Measurements from ENCODE around the gene TRPV2.

The TRPV2 gene

DNA sequence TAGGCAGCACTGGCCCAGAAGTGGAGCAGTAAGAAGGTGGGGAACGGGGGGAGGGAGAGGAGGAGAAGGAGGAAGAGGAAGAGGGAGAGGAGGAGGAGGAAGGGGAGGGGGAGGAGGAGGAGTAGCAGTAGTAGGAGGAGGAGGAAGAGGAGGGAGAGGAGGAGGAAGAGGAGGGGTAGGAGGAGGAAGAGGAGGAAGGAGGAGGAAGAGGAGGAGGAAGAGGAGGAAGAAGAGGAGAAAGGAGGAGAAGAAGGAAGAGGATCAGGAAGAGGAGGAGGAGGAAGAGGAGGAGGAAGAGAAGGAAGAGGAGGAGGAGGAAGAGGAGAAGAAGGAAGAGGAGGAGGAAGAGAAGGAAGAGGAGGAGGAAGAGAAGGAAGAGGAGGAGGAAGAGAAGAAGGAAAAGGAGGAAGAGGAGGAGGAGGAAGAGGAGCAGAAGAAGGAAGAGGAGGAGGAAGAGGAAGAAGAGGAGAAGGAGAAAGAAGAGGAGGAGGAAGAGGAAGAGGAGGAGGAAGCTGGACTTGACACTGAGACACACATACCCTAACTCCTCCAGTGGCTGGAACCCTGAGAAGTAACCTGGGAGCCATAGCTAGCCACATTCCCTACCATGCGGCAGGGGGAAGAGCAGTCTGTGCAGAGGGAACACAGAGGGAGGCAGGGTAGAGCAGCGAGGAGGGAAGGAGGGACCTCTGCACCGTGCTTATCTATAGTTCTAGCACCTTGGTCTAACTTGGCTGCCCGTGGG lies 40.8 kb downstream of the TRPV2 start:
- DNase-seq (ENCODE audit: low read depth in 2 of 2) = no peak

DNA sequence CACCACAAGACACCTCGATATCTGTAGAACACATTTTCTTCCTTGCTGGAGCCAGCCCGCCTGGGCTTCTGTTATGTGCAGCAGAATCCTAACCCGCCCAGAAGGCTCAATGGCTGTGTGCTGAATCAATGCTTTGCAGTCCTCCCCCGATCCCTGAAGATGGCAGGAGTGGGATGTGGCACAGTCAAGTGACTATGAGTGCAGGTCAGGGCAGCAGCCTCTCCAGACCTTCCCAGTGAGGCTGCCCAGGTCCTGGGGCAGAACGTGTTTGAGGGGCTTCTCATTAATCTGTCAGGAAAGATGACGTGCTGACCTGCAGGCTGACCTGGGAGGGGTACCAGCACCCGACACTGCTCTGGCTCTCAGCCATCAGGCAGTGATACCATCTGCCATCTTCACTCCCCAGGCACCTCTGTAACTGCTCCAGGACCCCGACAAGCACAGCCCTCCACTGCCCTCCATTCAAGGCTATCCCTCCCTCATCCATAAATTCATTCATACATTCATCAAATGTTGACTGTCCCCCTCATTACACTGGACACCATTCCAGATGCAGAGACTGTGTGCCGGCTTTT lies 41.5 kb downstream of the TRPV2 start:
- no peak for DNase-seq (ENCODE audit: low read depth in 2 of 2)

DNA sequence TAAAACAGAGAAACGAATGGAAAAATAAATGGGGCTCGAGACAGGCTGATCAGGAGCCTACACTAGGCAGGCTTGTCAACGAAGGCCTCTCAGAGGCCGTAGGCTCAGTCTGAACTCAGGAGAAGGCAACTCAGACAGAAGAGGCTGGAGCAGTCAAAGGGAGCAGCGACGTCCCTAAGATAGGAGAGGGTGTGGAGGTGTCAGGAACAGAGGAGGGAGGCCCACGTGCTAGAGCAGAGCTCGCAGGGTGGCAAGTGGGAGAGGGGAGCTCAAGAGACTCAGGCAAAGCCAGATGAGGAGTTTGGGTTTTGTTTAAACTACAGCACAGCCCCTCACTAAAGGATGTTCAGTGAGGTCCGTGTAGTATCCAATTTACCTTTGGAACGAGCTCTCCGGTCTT lies 43.9 kb downstream of the TRPV2 start:
- no peak for DNase-seq (ENCODE audit: low read depth in 2 of 2)

DNA sequence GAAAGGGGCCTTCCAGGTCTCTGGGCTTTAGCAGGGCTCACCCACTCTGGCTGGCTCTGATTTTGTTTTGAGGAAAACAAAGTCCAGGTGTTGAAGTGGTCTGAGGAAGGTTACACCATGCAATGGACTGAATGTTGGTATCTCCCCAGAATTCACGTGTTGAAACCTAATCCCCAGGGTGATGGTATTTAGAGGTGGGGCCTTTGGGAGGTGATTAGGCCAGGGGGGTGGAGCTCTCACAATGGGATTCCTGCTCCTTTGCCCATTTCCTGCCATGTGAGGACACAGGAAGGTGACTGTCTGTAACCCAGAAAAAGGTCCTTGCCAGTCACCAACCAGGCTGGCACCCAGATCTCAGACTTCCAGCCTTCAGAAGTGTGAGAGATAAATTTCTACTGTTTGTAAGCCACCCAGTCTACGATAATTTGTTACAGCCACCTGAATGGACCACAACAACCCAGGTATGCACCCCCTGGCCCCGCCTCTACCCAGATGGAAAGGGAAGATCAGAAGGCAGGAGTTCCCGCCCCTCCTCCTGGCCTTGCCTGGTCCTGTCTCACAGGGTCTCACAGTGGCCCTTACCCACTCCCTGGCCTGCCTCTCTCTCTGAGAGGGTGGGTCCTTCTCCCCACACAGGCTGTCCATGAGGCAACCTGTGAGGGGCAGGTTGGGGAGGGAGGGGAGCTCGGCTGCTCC lies 44.6 kb downstream of the TRPV2 start:
- no peak for DNase-seq (ENCODE audit: low read depth in 2 of 2)

DNA sequence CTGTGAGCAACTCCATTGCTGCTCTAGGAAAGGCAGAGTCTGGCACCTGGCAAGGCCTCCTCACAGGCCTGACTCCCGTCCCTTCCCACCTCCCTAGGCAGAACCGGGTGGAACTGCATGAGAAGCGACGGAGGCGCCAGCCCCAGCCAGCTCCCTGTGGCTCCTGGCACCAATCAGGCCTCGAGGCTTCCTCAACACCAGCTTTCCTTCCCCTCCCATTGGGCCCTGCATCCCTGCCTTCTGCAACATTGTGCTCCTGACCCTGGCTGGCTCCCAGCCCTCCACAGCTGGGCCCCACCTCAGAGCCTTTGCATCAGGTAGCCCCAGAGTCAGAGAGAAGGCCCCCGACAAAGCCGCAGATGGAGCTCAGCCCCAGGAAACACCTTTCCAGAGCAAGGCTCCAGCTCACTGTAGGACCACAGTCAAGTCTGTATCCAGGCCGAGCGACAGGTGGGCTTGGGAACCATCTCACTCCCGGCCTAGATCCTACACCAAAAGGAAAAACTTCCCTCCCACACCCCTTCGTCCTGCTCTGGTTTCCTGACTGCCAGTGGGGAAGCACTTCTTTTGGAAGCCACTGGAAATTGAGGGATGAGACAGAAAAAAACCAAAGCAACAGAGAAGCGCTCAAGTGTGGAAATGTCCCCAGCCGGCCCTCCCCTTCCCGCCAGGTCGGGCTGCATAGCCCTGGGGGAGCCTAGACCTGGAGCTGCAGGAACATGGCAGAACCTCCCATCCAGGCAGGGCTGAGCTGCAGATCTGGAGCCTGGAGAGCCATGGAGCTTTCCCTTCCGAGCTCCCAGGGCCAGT lies 45.6 kb downstream of the TRPV2 start:
- DNase-seq (ENCODE audit: low read depth in 2 of 2) = no peak

DNA sequence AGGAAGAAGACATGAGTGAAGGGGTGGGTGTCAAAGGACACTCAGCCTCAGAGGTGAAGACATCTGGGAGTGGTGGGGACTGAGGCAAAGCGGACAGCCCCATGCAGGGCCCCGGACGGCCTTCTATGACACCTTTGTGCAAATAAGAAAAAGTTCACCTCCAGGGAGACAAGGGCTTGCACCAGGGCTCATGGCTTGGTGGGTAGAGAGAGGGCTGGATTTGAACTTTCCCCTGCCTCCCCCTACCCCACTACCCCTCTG lies 46.2 kb downstream of the TRPV2 start:
- no peak for DNase-seq (ENCODE audit: low read depth in 2 of 2)

DNA sequence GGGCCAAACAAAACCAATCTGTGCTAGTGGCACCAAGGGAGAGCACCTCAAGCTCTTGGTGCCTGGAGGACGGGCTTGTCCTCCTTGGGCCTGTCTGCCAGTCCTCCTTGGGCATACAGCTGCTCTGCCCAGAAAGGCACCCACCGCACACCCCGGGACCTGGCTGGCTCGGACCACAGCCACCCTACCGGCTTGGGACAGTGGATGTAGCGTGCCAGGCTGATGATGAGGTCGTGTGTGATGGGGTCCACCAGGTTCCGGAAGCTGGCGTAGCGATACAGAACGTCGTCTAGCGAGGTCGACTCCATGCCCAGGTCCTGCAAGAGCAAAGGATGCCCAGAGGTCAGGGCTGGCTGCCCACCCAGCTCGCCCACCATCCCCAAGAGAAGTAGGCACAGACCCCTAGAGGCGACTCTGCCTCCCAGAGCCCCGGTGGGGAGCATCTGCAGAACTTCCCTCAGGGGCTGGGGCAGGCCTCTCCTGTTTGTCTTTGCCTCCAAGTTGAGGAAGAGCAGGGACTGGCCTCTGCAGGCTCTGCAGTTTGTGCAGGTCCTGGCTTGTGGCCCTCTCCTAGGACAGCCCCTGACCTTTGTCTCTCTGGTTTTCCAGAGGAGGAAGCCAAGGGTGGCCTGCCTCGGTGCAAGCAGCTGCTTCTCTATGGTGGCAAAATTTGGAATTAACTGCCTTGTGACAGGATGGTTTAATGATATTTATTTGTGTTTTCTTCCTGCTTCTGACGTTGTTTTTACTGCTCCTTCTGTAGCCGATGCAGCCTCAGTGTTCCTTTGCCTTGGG lies 46.9 kb downstream of the TRPV2 start:
- DNase-seq (ENCODE audit: low read depth in 2 of 2) = no peak

DNA sequence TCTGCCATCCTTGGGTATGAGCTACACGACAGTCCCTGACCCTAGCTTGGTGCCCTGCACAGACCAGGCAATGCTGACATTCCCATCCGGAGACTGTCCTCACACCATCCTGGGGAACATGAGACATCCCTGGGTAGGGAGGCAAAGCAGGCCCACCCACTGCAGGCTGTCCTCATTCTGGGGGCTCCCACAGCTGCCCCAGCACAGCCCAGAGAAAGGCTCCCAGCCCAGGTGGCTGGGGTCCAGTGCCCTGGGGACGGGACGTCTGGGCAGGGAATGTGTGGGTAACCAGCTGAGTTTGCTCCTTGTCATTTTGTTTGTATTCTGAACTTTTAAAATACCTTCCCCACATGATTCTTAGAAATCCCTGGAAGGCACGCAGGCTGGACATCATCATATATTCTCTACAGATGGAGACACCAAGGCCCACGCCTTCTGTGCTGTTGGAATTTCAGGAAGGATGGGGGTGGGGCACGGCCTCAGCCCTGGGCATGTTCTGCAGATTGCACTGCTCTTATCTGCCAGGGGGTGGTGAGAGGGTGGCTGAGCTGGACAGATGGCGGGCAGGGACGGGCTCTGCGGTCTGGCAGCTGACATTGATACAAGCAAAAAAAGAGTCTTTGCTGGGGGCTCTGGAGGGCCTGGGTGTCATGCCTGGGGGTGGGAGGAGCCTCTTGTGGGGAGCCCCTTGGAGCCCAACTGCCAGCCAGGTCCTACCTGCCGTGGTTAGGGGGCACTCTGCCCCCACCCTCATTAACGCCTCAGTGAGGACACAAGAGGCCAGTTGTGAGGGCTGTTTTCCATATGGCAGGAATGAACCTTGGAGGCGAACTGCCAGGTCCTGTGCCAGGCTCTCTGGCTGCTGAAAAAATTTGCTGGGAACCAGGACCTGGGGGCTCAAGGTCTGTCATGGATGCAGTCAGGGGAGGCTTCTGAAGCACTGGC lies 48.3 kb downstream of the TRPV2 start:
- no peak for DNase-seq (ENCODE audit: low read depth in 2 of 2)

DNA sequence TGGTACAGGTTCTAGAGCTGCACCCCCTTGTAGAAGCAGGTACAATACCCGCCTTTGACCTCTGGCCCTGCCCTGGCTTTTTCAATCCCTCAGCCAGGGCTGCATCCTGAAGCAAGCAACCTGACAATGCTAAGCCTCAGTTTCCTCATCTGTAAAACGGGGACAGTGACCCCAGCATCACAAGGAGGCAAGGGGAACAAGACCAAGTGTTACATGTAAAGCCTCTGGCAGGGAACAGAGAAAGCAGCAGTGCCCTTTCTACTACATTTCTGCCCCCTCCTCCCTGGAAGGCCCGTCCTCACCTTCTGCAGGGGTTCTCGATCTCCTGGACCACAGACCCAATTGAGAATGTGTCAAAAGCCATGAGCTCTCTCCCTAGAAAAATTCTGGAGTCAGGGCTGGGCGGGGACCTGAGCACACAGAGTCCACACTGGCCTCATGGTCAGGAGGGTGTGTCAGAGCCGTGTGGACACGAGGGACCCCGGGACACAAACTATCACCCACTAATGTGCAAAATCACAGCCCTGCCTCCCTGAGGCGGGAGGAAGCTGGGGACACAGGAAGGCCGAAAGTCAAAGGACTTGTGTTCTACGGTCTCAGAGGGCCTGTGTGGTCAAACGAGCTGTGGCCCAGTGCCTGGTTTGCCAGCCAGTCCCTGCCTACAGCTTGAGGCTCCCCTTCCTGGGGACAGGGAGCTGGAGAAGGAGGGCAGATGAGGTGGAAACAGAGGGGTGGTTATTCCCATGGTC lies 49.1 kb downstream of the TRPV2 start:
- no peak for DNase-seq (ENCODE audit: low read depth in 2 of 2)

DNA sequence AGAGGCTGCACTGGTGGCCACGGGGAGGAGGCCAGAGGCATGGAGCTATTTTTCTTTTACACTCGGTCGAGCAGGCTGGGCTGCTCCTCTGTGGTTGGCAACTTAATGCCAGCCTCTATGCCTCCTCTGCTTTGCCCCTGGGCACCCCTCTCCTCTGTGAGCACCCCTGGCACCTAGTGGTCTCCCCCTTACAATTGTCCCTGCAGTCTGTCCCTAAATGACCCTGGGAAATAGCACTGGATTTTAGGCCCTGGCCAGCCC lies 49.6 kb downstream of the TRPV2 start:
- DNase-seq (ENCODE audit: low read depth in 2 of 2) = no peak

DNA sequence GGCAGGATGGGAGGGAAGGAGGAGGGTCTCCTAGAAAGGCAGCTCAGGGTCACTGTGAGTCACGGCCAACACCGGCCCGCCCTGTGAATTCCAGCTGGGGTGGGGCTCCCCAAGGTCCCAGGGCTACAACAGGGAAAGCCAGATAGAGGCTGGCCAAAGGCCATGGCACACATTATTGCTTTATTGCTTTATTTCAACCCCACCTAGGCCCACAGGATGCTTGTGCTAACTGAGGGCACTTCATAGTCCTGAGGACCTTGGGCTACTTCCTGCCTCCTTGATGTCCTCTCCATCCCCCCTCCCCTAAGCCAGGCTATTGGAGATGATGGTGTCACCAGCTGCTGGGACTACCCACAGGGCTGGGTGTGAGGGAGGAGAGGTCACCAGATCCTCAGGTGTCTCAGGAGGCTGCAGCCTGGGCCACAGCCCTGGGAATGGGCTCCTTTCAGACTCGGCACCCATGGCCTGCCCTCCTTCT lies 50.5 kb downstream of the TRPV2 start:
- DNase-seq (ENCODE audit: low read depth in 2 of 2) = no peak

DNA sequence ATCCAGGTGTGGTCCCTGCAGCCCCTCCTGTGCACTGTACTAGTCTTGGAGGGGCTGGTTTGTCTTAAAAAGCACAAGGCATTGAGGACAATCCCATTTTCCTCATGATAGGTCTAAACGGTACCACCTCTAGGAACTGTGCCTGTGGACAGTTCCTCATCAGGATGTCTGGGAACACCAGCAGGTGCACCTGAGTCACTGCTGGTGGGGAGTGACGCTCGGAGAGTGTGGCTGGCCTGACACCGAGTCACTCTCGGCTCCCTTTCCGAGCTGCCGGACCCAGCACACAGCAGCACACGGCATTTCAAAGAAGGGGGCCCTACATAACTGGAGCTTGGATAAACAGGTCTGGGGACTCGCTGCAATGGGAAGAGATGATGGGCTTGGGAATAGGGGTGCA lies 51.0 kb downstream of the TRPV2 start:
- DNase-seq (ENCODE audit: low read depth in 2 of 2) = no peak

DNA sequence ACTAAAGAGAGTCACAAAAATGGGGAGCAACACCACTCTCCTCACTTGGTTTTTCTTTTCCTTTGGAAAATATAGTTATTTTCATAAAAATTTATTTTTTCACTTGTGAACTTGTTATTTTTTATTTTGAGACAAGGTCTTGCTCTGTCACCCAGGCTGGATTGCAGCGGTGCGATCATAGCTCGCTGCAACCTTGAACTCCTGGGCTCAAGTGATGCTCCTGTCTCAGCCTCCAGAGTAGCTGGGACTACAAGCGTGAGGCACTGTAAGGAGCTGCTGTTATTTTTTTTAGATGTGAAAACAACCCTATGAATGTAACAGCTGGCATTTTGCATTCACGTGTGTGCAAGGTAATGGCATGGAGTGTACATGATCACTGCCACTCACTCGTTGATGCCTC lies 51.7 kb downstream of the TRPV2 start:
- no peak for DNase-seq (ENCODE audit: low read depth in 2 of 2)

DNA sequence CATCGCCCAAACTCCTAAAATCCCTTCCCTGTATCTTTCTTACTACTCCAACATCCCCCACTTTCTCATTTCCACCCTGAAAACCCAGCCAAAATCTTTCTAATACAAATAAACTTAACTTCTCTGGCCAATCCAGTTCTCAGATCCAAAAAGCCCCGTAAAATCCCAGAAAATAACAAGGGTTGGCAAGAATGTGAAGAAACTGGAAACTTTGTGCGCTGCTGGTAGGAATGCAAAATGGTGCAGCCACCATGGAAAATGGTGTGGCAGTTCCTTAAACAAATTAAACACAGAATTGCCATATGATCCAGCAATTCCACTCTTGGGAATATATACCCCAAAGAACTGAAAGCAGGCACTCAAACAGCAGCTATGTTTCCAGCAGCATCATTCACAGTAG lies 52.5 kb downstream of the TRPV2 start:
- DNase-seq (ENCODE audit: low read depth in 2 of 2) = no peak

DNA sequence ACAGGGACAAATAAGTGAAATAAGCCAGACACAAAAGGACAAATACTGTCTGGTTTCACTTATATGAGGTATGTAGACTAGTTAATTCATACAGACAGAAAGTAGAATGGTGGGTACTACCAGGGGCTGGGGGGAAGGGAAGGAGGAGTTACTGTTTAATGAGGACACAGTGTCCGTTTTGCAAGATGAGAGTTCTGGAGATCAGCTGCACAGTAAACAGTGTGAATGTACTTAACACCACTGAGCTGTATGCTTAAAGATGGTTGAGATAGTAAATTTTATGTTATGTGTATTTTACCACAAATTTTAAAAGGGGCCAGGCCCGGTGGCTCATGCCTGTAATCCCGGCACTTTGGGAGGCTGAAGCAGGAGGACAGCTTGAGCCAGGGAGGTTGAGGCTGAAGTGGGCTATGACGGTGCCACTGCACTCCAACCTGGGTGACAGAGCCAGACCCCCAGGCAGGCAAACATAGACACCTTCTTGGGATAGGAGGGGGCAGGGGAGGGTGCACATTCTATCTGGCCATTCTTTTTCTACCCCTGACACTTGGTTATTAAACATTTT lies 53.1 kb downstream of the TRPV2 start:
- DNase-seq (ENCODE audit: low read depth in 2 of 2) = no peak

DNA sequence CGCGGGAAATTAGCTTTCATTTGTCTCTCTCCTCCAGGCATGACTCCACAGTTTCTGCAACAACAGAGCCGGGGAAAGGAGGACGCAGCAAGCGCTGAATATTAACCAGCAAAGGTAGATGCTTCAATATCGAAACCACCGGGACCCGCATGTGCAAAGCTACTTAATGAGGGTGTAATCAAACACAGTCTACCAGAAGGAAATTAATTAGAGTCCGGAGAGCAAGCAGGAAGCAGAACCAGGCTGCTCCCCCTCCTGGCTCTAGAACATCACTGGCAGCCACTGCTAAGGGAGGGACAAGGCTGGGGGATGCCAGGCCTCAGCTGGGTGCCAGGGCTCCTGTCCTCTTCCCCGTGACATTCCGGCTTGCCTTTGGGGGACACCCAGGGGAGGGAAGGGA lies 54.9 kb downstream of the TRPV2 start:
- DNase-seq (ENCODE audit: low read depth in 2 of 2) = no peak

DNA sequence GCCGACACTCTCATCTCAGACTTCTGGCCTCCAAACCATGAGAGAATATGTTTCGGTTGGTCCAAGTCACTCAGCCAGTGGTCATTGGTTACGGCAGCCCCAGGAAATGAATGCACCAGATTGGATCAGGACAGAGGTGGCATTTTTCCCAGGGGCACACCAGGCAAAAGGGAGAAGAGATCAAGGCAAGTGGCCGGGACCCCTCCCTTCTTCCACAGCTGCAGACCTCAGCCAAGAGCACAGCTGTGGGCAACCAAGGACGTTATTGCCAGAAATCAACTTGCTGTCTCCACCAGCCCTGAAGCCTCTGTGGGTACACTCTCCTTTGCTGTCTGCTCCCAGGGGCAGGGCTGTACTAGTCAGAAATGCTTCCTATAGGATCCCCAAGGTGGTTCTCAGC lies 55.9 kb downstream of the TRPV2 start:
- DNase-seq (ENCODE audit: low read depth in 2 of 2) = no peak

DNA sequence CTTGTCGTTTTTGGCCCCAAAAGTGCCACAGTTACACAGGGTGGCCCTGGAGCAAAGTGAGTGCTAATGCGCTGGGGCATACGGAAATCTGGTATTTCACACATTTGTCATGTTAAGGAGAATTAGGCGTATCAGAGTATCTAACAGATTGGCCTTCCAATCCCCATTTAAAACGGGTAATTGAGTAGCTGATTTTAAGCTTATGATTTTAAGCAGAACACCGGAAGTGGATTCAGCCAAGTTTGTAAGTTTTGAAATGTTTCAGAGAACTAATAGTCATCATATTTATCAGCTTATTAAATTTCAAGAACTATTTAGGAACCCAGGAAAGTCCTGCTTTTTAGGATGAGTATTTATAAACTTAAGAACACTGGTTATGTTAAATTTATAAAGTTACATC lies 57.2 kb downstream of the TRPV2 start:
- no peak for DNase-seq (ENCODE audit: low read depth in 2 of 2)

DNA sequence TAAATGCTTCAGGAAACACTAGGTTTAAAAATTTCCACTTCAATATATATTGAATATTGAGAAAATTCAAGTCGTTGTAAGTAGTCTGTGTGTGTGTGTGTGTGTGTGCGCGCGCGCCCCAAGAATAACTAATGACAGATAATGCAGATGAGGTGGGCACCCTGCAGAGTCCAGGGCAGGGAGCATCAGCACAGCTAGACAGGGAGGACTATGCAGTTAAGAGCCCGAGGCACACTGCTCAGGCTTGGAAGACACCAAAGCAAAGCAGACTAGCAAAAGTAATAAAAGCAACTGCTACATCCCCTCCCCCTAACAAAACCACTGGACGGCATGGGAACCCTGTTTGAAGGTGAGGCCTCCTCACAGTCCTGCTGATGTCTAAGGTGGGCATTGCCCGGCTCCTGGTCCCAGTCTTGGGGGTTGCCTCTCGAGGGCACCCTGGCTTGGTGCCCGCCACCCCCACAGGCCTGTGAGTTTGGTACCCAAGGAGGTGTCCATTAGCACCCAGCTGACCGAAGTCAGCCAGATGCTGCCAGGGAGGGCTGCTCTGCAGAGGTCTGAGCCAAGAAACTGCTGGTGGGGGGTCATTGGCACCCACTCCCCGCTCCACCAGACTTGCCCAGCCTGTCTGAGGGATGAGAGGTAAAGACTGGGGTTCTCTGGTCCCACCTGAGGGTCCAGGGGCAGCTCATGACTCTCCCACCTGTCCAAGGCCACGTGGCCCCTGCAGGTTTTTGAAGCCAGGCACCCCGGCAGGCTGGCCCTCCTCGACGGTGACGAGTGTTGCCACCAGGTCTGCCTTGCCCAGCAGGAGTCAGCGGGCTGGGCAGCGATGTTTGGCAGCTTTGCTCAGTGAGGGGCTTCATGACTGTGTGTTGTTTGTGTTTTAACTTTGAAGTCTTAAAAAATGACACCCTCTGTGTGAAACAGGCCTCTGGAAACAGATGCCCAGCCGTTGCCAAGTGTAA lies 58.0 kb downstream of the TRPV2 start:
- DNase-seq (ENCODE audit: low read depth in 2 of 2) = no peak

Data from stimulated activated CD8-positive, alpha-beta memory T cell treated with anti-CD3 and anti-CD28 coated beads, Interleukin-2, amount 100 ng/mL, for 1 hour (primary cell).